ENCODE data around the gene FBN1.

The FBN1 gene

DNA sequence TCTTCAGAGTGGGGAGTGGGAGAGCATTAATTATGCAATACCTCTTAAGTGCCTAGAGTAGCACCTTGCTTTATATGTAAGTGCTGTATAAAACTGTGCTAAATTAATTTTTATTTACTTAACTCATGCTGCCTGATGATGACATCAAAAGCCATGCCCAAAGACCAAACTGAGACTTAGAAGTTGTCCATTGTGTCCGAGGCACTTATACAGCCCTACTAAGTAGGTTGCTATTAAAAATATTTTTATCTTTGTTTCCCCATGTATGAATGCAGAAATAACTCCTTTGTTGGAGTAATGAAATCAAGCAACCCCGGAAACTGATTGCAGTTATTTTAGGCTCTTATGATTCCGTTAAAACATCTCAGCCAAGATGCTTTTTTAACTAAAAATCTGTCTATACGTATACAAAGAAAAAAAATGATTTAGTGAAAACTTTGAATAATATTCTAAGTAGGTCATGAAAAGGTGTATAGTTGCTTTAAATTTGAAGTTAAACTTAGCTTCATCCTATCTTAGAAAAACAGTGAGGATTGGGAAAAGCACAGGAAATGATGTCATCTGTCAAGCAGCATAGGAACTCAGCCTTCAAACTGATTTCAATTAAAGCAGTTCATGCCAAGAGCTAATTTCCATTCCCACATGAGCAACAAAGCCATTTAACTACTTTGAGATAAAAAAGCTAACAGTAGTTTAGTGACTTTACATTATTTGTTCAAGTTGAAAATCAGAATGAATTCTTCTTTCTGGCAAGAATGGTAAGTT is 43.0 kb downstream of the FBN1 start:
- ATAC-seq, result peak; percentile 76

DNA sequence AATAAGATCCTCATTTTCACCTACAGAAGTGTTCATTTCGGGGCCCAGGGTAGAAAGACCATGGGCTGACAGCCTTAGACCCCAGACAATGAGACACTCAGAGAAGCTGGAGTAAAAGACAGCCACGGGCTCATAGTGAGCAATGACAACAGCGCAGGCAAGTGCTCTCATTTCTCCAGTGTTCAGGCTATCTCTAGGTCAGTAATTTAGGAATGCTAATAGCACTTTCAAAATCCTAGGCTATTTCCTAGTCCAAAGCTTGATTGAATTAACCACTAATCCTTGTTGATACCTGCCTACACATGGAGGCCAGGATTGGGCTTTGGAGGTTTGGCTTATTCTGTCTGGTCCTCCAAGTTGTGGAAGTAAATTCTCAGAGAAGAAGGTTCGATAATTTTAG is 44.4 kb downstream of the FBN1 start:
- no peak for TF ChIP-seq GLIS3 (CRISPR knock-in tag; IDR thresholded peaks at IDR 0.05)
- 0 out of 2 replicates have a peak, but pooled peaks have one; percentile 11 for TF ChIP-seq SNAI2 (CRISPR knock-in tag; IDR thresholded peaks at IDR 0.05)
- TF ChIP-seq ISL1 (CRISPR knock-in tag; IDR thresholded peaks at IDR 0.05), result peak; percentile 73
- no peak for TF ChIP-seq ESRRG (CRISPR knock-in tag; IDR thresholded peaks at IDR 0.05)
- no peak for ATAC-seq

More for the DNA sequence above, 43.0 kb downstream of the FBN1 start:
- TF ChIP-seq, protein P1, sequence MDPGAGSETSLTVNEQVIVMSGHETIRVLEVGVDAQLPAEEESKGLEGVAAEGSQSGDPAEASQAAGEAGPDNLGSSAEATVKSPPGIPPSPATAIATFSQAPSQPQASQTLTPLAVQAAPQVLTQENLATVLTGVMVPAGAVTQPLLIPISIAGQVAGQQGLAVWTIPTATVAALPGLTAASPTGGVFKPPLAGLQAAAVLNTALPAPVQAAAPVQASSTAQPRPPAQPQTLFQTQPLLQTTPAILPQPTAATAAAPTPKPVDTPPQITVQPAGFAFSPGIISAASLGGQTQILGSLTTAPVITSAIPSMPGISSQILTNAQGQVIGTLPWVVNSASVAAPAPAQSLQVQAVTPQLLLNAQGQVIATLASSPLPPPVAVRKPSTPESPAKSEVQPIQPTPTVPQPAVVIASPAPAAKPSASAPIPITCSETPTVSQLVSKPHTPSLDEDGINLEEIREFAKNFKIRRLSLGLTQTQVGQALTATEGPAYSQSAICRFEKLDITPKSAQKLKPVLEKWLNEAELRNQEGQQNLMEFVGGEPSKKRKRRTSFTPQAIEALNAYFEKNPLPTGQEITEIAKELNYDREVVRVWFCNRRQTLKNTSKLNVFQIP (CRISPR knock-in tag; IDR thresholded peaks at IDR 0.05; ENCODE audit: borderline replicate concordance, low read depth), result peak; percentile 47; the same call in 1 of the 2 replicates
- TF ChIP-seq ZNF70 (CRISPR knock-in tag; IDR thresholded peaks at IDR 0.05), result no peak
- TF ChIP-seq PPARA (CRISPR knock-in tag; IDR thresholded peaks at IDR 0.05; ENCODE audit: borderline replicate concordance), result no peak
- TF ChIP-seq ZFP3 (CRISPR knock-in tag; IDR thresholded peaks at IDR 0.05), result no peak
- no peak for TF ChIP-seq ZNF565 (CRISPR knock-in tag; conservative IDR thresholded peaks at IDR 0.05; ENCODE audit: low read depth)
- no peak for TF ChIP-seq ZFP30 (CRISPR knock-in tag; IDR thresholded peaks at IDR 0.05)
- no peak for TF ChIP-seq TOX (CRISPR knock-in tag; IDR thresholded peaks at IDR 0.05; ENCODE audit: borderline replicate concordance)
- TF ChIP-seq ISL1 (CRISPR knock-in tag; IDR thresholded peaks at IDR 0.05), result peak; percentile 85
- TF ChIP-seq, protein P2, sequence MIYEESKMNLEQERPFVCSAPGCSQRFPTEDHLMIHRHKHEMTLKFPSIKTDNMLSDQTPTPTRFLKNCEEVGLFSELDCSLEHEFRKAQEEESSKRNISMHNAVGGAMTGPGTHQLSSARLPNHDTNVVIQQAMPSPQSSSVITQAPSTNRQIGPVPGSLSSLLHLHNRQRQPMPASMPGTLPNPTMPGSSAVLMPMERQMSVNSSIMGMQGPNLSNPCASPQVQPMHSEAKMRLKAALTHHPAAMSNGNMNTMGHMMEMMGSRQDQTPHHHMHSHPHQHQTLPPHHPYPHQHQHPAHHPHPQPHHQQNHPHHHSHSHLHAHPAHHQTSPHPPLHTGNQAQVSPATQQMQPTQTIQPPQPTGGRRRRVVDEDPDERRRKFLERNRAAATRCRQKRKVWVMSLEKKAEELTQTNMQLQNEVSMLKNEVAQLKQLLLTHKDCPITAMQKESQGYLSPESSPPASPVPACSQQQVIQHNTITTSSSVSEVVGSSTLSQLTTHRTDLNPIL (CRISPR knock-in tag; IDR thresholded peaks at IDR 0.05; ENCODE audit: low read depth), result peak; percentile 82

DNA sequence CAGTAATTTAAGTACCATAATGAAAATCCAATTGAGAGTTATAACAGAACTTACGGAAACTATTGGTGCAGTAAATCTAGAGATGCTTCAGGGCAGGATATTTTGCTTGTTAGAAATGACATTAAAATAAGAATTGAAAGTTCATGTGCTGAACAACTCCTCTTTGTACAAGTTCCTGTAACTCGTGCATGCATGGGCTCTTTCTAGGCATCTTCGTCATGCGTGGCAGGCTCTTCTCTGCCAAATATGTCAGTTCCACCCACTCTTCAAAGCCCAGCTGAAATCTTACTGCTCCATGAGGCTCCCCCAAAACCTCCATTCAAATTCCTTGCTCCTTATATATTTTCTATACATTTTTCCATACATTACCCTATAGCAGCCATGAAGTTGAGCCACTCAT is 48.7 kb downstream of the FBN1 start:
- TF ChIP-seq, protein P2 (CRISPR knock-in tag; IDR thresholded peaks at IDR 0.05; ENCODE audit: low read depth), result no peak
- no peak for TF ChIP-seq RARB (CRISPR knock-in tag; IDR thresholded peaks at IDR 0.05)
- TF ChIP-seq, protein P3, sequence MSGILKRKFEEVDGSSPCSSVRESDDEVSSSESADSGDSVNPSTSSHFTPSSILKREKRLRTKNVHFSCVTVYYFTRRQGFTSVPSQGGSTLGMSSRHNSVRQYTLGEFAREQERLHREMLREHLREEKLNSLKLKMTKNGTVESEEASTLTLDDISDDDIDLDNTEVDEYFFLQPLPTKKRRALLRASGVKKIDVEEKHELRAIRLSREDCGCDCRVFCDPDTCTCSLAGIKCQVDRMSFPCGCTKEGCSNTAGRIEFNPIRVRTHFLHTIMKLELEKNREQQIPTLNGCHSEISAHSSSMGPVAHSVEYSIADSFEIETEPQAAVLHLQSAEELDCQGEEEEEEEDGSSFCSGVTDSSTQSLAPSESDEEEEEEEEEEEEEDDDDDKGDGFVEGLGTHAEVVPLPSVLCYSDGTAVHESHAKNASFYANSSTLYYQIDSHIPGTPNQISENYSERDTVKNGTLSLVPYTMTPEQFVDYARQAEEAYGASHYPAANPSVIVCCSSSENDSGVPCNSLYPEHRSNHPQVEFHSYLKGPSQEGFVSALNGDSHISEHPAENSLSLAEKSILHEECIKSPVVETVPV (CRISPR knock-in tag; IDR thresholded peaks at IDR 0.05), result no peak
- TF ChIP-seq ISL1 (CRISPR knock-in tag; IDR thresholded peaks at IDR 0.05), result no peak
- TF ChIP-seq ZFP30 (CRISPR knock-in tag; IDR thresholded peaks at IDR 0.05), result no peak
- TF ChIP-seq, protein P4, sequence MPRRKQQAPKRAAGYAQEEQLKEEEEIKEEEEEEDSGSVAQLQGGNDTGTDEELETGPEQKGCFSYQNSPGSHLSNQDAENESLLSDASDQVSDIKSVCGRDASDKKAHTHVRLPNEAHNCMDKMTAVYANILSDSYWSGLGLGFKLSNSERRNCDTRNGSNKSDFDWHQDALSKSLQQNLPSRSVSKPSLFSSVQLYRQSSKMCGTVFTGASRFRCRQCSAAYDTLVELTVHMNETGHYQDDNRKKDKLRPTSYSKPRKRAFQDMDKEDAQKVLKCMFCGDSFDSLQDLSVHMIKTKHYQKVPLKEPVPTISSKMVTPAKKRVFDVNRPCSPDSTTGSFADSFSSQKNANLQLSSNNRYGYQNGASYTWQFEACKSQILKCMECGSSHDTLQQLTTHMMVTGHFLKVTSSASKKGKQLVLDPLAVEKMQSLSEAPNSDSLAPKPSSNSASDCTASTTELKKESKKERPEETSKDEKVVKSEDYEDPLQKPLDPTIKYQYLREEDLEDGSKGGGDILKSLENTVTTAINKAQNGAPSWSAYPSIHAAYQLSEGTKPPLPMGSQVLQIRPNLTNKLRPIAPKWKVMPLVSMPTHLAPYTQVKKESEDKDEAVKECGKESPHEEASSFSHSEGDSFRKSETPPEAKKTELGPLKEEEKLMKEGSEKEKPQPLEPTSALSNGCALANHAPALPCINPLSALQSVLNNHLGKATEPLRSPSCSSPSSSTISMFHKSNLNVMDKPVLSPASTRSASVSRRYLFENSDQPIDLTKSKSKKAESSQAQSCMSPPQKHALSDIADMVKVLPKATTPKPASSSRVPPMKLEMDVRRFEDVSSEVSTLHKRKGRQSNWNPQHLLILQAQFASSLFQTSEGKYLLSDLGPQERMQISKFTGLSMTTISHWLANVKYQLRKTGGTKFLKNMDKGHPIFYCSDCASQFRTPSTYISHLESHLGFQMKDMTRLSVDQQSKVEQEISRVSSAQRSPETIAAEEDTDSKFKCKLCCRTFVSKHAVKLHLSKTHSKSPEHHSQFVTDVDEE (CRISPR knock-in tag; IDR thresholded peaks at IDR 0.05), result no peak
- no peak for TF ChIP-seq ZNF70 (CRISPR knock-in tag; IDR thresholded peaks at IDR 0.05)
- TF ChIP-seq, protein P1 (CRISPR knock-in tag; IDR thresholded peaks at IDR 0.05; ENCODE audit: borderline replicate concordance, low read depth), result no peak
- TF ChIP-seq BACH2 (CRISPR knock-in tag; IDR thresholded peaks at IDR 0.05; ENCODE audit: borderline replicate concordance), result no peak
- TF ChIP-seq, protein P5, sequence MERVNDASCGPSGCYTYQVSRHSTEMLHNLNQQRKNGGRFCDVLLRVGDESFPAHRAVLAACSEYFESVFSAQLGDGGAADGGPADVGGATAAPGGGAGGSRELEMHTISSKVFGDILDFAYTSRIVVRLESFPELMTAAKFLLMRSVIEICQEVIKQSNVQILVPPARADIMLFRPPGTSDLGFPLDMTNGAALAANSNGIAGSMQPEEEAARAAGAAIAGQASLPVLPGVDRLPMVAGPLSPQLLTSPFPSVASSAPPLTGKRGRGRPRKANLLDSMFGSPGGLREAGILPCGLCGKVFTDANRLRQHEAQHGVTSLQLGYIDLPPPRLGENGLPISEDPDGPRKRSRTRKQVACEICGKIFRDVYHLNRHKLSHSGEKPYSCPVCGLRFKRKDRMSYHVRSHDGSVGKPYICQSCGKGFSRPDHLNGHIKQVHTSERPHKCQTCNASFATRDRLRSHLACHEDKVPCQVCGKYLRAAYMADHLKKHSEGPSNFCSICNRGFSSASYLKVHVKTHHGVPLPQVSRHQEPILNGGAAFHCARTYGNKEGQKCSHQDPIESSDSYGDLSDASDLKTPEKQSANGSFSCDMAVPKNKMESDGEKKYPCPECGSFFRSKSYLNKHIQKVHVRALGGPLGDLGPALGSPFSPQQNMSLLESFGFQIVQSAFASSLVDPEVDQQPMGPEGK (CRISPR knock-in tag; IDR thresholded peaks at IDR 0.05; ENCODE audit: borderline replicate concordance), result no peak
- TF ChIP-seq ZNF565 (CRISPR knock-in tag; conservative IDR thresholded peaks at IDR 0.05; ENCODE audit: low read depth), result no peak
- no peak for TF ChIP-seq ZNF8 (CRISPR knock-in tag; IDR thresholded peaks at IDR 0.05)
- no peak for TF ChIP-seq PPARA (CRISPR knock-in tag; IDR thresholded peaks at IDR 0.05; ENCODE audit: borderline replicate concordance)
- TF ChIP-seq TCF4 (CRISPR knock-in tag; IDR thresholded peaks at IDR 0.05; ENCODE audit: borderline replicate concordance), result no peak
- TF ChIP-seq CSDC2 (CRISPR knock-in tag; IDR thresholded peaks at IDR 0.05), result no peak
- ATAC-seq, result no peak
